Measurements from ENCODE around the gene GPBP1.
"Not testable (repeated sequence)": the region's sequence is repeated elsewhere in the genome, so short reads cannot be mapped to it uniquely, and the experiment has no call there.

Gene GPBP1, protein sequence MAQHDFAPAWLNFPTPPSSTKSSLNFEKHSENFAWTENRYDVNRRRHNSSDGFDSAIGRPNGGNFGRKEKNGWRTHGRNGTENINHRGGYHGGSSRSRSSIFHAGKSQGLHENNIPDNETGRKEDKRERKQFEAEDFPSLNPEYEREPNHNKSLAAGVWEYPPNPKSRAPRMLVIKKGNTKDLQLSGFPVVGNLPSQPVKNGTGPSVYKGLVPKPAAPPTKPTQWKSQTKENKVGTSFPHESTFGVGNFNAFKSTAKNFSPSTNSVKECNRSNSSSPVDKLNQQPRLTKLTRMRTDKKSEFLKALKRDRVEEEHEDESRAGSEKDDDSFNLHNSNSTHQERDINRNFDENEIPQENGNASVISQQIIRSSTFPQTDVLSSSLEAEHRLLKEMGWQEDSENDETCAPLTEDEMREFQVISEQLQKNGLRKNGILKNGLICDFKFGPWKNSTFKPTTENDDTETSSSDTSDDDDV

DNA sequence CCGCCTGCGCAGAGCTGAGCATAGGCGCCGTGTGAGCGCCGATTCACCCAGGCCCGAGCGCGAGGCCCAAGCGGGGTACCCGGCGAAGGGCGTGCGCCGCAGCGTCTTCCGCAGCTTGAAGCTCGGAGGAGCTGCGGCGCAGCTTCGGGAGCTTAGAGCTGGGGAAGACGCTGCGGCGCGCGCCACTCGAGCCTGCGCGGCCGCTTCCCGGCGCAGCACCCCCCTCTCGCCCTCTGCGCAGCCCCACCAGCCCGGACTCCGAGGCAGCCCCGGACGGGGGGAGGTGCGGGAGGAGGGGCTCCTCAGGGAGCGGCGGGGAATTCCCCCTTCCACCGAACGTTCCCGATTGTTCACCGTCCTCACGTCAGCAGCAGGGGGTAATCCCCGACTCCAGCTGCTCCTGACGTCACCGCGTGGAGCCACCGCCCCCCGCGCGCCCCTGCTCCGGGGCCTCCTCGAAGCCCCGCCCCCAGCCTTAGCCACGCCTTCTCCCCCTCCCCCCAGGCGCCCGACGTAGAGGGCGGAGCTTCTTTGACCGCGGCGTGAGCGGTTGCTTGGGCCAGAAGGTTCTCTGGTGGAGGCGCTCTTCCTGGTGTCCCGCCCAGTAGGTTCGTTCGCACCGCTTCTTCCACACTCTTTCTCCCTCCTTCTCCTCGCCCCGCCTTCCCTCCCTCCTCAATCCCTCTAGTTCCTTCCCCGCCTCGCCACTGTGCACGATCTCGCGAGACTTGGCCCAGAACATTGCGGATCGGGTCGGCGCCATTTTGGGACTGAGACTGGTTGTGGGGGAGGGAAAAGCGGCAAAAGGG is at the start of gene GPBP1:
Gene GPBP1, plus strand, starts transcription at position 741 of the 809 bp plus-strand sequence. CDS start 40,072 bp downstream, outside the sequence.
- Histone ChIP-seq H3K4me1 (ENCODE audit: control insufficient read depth, low read depth, low read length) (peaks cover 24% of the 10 kb centered on the region), H3K27ac (ENCODE audit: low read length) (peak within 1 kb of the TSS; percentile 97), H3K9me3 (ENCODE audit: control insufficient read depth, low read depth, low read length) (no peaks in the 10 kb centered on the region), H3K4me3 (ENCODE audit: low read length) (peak within 1 kb of the TSS; percentile 98), H3K9ac (ENCODE audit: low read length) (peak within 1 kb of the TSS; percentile 99), H3K27me3 (ENCODE audit: control insufficient read depth, insufficient read depth, low read length) (no peaks in the 10 kb centered on the region), H3K36me3 (ENCODE audit: control insufficient read depth, low read depth, low read length) (peaks cover 22% of the 10 kb centered on the region)

DNA sequence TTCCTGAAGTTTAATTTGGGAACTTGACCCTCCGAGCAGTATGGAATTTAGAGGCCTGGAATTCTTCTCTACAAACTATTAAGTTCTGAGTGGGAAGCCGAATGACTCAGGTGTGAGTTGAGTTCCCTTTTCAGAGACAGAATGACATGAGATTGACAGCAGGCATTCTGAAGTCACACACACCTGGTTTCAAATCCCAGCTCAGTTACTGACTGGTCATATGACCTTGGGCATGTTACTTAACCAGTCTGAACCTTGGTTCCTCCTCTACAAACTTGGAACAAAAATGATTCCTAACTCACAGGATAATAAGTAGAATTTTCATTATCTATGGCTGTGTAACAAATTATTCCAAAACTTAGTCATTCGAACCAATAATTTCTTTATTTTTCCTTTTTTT is 45.5 kb upstream of the GPBP1 start:
- Histone ChIP-seq H3K9ac (ENCODE audit: low read length) (no peak overlapping the region), H3K36me3 (ENCODE audit: control insufficient read depth, low read depth, low read length) (no peaks in the 10 kb centered on the region)

DNA sequence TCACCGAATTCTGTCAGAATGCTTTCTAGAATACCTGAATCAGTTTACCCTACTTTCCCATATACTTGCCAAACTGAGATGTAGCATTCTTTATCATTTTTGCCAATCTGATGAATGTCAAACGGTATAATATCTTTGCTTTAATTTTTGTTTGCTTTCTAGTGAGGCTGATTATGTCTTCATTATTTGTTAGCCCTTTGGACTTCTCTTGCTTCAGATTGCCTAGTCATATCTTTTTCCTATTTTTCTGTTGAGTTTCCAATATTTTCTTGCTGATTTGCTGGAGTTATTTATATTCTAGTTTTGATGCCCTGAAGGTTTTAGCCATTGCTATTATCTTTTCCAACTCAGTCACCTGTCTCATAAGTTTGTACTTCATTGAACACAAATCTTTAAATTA is 40.3 kb upstream of the GPBP1 start:
- no peaks in the 10 kb centered on the region for H3K4me1 ChIP-seq (ENCODE audit: control insufficient read depth, low read depth, low read length)
- no peaks in the 10 kb centered on the region for H3K27me3 ChIP-seq (ENCODE audit: control insufficient read depth, insufficient read depth, low read length)
- H3K4me3 ChIP-seq (ENCODE audit: low read length): no peak overlapping the region
- H3K36me3 ChIP-seq (ENCODE audit: control insufficient read depth, low read depth, low read length): no peaks in the 10 kb centered on the region
- no peaks in the 10 kb centered on the region for H3K9me3 ChIP-seq (ENCODE audit: control insufficient read depth, low read depth, low read length)
- H3K27ac ChIP-seq (ENCODE audit: low read length): no peak overlapping the region
- no peak overlapping the region for H3K9ac ChIP-seq (ENCODE audit: low read length)

More for the DNA sequence above, 45.5 kb upstream of the GPBP1 start:
- Histone ChIP-seq H3K4me3 (ENCODE audit: low read length) (no peak overlapping the region), H3K4me1 (ENCODE audit: control insufficient read depth, low read depth, low read length) (no peaks in the 10 kb centered on the region), H3K27ac (ENCODE audit: low read length) (no peak overlapping the region), H3K9me3 (ENCODE audit: control insufficient read depth, low read depth, low read length) (no peaks in the 10 kb centered on the region), H3K27me3 (ENCODE audit: control insufficient read depth, insufficient read depth, low read length) (no peaks in the 10 kb centered on the region)

DNA sequence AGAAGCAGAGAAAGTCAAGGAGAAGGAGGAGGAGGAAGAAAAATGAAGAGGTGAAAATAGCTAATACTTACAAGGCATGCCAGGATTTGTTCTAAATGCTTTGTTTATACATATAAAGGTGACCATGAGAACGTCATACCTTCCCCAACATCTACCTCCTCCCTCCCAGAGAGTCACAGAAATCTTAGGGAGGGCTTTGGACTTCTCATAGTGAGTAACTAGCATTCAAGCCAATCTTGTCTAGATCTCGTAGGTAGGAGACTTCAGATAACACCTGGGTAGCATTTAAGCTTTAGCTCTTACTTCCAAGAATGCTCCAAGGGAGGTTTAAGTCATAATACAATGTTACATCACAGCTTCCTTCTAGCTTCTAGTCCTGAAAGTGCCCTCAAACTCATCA is 36.5 kb upstream of the GPBP1 start:
- H3K4me3 ChIP-seq (ENCODE audit: low read length): no peak overlapping the region
- no peak overlapping the region for H3K9ac ChIP-seq (ENCODE audit: low read length)
- no peaks in the 10 kb centered on the region for H3K27me3 ChIP-seq (ENCODE audit: control insufficient read depth, insufficient read depth, low read length)
- H3K4me1 ChIP-seq (ENCODE audit: control insufficient read depth, low read depth, low read length): no peaks in the 10 kb centered on the region
- no peak overlapping the region for H3K27ac ChIP-seq (ENCODE audit: low read length)
- H3K9me3 ChIP-seq (ENCODE audit: control insufficient read depth, low read depth, low read length): no peaks in the 10 kb centered on the region
- no peaks in the 10 kb centered on the region for H3K36me3 ChIP-seq (ENCODE audit: control insufficient read depth, low read depth, low read length)

DNA sequence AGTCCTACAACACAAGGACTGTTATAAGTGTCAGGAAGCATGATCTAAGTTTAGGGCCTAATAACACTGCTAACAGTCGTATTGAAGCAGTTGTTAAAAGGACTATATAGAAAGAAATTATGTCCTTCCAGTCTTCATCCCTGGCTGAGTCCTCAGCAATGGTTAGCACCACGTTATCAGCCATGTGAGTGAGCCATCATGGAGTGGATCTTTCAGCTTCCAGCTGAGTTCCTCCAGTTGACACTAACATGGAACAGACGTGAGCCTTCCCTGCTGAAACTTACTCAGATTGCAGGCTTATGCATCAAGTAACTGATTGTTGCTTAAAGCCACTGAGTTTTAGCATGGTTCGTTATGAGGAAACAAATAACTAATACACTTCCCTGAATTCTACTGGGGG is 21.5 kb upstream of the GPBP1 start:
- H3K4me1 ChIP-seq (ENCODE audit: control insufficient read depth, low read depth, low read length): no peaks in the 10 kb centered on the region
- no peaks in the 10 kb centered on the region for H3K36me3 ChIP-seq (ENCODE audit: control insufficient read depth, low read depth, low read length)
- H3K27ac ChIP-seq (ENCODE audit: low read length): no peak overlapping the region
- H3K4me3 ChIP-seq (ENCODE audit: low read length): no peak overlapping the region
- H3K27me3 ChIP-seq (ENCODE audit: control insufficient read depth, insufficient read depth, low read length): no peaks in the 10 kb centered on the region
- H3K9ac ChIP-seq (ENCODE audit: low read length): no peak overlapping the region
- H3K9me3 ChIP-seq (ENCODE audit: control insufficient read depth, low read depth, low read length): no peaks in the 10 kb centered on the region

DNA sequence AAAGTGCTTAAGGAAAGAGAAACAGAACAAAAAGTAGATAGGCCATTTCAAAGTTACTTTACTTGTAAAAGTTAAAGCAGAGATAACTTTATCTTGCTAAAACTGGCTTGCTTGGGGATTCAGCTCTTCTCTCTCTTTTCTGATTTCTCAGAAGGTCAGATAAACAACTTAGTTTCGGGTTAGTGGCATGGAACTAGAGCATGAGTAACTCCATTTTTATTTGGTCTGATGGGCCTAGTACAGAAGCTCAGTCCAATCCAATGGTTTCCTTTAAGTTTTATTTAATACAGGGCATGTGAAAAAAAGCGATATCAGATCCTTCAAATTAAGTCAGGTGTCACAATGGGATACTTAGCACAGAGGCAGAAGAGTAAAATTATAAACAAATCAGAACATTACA is 18.8 kb upstream of the GPBP1 start:
- Histone ChIP-seq H3K27ac (ENCODE audit: low read length) (no peak overlapping the region), H3K4me3 (ENCODE audit: low read length) (no peak overlapping the region), H3K9me3 (ENCODE audit: control insufficient read depth, low read depth, low read length) (no peaks in the 10 kb centered on the region), H3K36me3 (ENCODE audit: control insufficient read depth, low read depth, low read length) (no peaks in the 10 kb centered on the region), H3K4me1 (ENCODE audit: control insufficient read depth, low read depth, low read length) (no peaks in the 10 kb centered on the region), H3K9ac (ENCODE audit: low read length) (no peak overlapping the region), H3K27me3 (ENCODE audit: control insufficient read depth, insufficient read depth, low read length) (no peaks in the 10 kb centered on the region)

DNA sequence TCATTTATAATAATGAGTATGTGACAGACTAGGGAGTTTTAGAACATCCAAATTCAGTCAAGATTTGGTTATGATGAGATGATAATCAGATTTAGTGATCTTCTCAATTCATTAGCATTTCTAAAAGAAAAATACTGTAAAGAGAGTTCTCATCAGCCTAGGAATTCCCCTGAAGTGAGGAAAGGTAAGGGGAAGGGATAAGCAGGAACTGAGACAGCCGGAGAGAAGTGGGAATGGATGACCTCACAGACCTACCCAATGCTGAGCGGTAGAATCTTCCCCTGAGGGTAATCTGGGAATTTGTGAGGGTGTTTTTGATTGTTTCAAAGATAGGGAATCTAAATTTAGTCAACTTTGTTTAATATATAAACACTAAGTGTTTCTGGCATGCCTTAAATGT is 16.7 kb upstream of the GPBP1 start:
- no peak overlapping the region for H3K9ac ChIP-seq (ENCODE audit: low read length)
- no peak overlapping the region for H3K4me3 ChIP-seq (ENCODE audit: low read length)
- no peaks in the 10 kb centered on the region for H3K36me3 ChIP-seq (ENCODE audit: control insufficient read depth, low read depth, low read length)
- no peaks in the 10 kb centered on the region for H3K9me3 ChIP-seq (ENCODE audit: control insufficient read depth, low read depth, low read length)
- H3K27ac ChIP-seq (ENCODE audit: low read length): no peak overlapping the region
- H3K27me3 ChIP-seq (ENCODE audit: control insufficient read depth, insufficient read depth, low read length): no peaks in the 10 kb centered on the region
- H3K4me1 ChIP-seq (ENCODE audit: control insufficient read depth, low read depth, low read length): no peaks in the 10 kb centered on the region

DNA sequence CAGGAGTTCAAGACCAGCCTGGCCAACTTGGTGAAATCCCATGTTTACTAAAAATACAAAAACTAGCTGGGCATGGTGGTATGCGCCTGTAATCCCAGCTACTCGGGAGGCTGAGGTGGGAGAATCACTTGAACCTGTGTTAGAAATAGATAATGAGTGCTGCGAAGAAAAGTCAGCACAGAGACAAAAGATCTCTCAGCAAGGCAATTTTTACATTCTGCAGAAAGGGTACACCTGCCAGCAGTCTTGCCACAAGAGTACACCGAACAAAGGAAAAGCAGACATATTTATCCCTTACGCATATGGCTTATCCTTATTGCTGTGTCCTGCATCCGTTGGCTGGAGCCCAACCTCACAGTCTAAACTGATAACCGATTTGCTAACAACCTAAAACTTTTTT is 16.2 kb upstream of the GPBP1 start:
- Histone ChIP-seq H3K36me3 (ENCODE audit: control insufficient read depth, low read depth, low read length) (no peaks in the 10 kb centered on the region), H3K4me3 (ENCODE audit: low read length) (no peak overlapping the region), H3K27ac (ENCODE audit: low read length) (no peak overlapping the region), H3K27me3 (ENCODE audit: control insufficient read depth, insufficient read depth, low read length) (no peaks in the 10 kb centered on the region), H3K4me1 (ENCODE audit: control insufficient read depth, low read depth, low read length) (no peaks in the 10 kb centered on the region), H3K9ac (ENCODE audit: low read length) (no peak overlapping the region), H3K9me3 (ENCODE audit: control insufficient read depth, low read depth, low read length) (no peaks in the 10 kb centered on the region)

DNA sequence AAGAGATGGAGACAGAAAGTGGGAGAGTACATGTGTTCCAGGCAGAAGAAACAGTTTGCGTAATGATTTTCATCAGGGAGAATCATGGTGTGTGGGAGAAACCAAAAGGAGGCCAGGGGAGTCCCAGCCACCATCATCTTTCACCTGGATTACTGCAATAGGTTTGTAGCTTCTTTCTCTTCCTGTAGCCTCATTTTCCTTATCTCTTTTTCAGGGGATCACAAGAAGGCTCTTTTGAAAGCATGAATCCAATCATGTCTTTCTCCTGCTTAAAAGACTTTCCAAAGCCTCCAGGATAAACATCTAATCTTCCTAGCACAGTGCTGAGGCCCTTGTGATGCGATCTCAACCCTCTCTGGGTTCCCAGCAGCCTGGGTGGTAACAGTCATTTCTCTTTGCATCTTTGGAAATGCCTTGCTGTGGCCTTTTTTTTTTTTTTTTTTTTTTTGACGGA is 10.3 kb upstream of the GPBP1 start:
- Histone ChIP-seq H3K4me1 (ENCODE audit: control insufficient read depth, low read depth, low read length) (no peaks in the 10 kb centered on the region), H3K27ac (ENCODE audit: low read length) (no peak overlapping the region), H3K9ac (ENCODE audit: low read length) (no peak overlapping the region), H3K9me3 (ENCODE audit: control insufficient read depth, low read depth, low read length) (no peaks in the 10 kb centered on the region), H3K36me3 (ENCODE audit: control insufficient read depth, low read depth, low read length) (no peaks in the 10 kb centered on the region), H3K4me3 (ENCODE audit: low read length) (no peak overlapping the region), H3K27me3 (ENCODE audit: control insufficient read depth, insufficient read depth, low read length) (no peaks in the 10 kb centered on the region)

DNA sequence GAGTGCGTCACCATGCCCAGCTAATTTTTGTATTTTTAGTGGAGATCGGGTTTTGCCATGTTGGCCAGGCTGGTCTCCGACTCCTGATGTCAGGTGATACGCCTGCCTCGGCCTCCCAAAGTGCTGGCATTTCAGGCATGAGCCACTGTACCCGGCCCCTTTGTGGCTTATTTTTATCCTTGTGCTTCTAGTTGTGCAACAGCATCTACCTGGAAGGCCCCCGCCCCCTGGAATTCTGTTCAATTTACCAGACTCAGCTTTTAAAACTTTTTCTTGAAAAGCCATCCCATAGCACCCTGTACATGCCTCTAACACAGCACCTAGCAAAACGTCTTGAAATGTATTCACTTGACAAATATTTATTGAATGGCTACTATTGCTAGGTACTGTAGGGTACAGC is 9.7 kb upstream of the GPBP1 start:
- no peak overlapping the region for H3K9ac ChIP-seq (ENCODE audit: low read length)
- no peaks in the 10 kb centered on the region for H3K9me3 ChIP-seq (ENCODE audit: control insufficient read depth, low read depth, low read length)
- H3K27me3 ChIP-seq (ENCODE audit: control insufficient read depth, insufficient read depth, low read length): no peaks in the 10 kb centered on the region
- no peak overlapping the region for H3K27ac ChIP-seq (ENCODE audit: low read length)
- no peaks in the 10 kb centered on the region for H3K36me3 ChIP-seq (ENCODE audit: control insufficient read depth, low read depth, low read length)
- H3K4me1 ChIP-seq (ENCODE audit: control insufficient read depth, low read depth, low read length): no peaks in the 10 kb centered on the region
- H3K4me3 ChIP-seq (ENCODE audit: low read length): no peak overlapping the region

DNA sequence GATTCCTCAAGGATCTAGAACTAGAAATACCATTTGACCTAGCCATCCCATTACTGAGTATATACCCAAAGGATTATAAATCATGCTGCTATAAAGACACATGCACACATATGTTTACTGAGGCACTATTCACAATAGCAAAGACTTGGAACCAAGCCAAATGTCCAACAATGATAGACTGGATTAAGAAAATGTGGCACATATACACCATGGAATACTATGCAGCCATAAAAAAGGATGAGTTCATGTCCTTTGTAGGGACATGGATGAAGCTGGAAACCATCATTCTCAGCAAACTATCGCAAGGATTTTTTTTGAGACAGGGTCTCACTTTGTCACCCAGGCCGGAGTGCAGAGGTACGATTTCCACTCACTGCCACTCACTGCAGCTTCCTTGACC is 8.7 kb upstream of the GPBP1 start:
- H3K27ac ChIP-seq (ENCODE audit: low read length); H3K4me3 ChIP-seq (ENCODE audit: low read length); H3K36me3 ChIP-seq (ENCODE audit: control insufficient read depth, low read depth, low read length); H3K27me3 ChIP-seq (ENCODE audit: control insufficient read depth, insufficient read depth, low read length); H3K9me3 ChIP-seq (ENCODE audit: control insufficient read depth, low read depth, low read length); H3K4me1 ChIP-seq (ENCODE audit: control insufficient read depth, low read depth, low read length); H3K9ac ChIP-seq (ENCODE audit: low read length): not testable (repeated sequence)

Measured in iPS-18a (cell line).